Mesenchymal stem cell (in vitro differentiated cells and primary cell): ENCODE measurements around the gene PPP6C.
"Not testable (repeated sequence)": the region's sequence is repeated elsewhere in the genome, so short reads cannot be mapped to it uniquely, and the experiment has no call there.

ENCODE experiments used
- DNase-seq: peaks from one replicate; pipeline ENCODE4 v3.0.0-alpha.2; 2013
- H2AFZ ChIP-seq: one replicate; pipeline ENCODE4 v1.6.1; 2013; ENCODE audit warnings: low read depth, mild to moderate bottlenecking, control low read depth, inconsistent platforms, low read length, moderate library complexity
- H2AK5ac ChIP-seq: 2 replicates; pipeline ENCODE4 v1.6.1; 2013; ENCODE audit warnings: low read length, moderate library complexity, mild to moderate bottlenecking, inconsistent platforms; ENCODE audit not compliant: severe bottlenecking
- H2BK120ac ChIP-seq: one replicate; pipeline ENCODE4 v1.6.1; 2013; ENCODE audit warnings: low read depth, mild to moderate bottlenecking, inconsistent platforms, low read length, moderate library complexity
- H2BK12ac ChIP-seq, 2 experiments: one replicate each; pipeline ENCODE4 v1.6.1; 2013; ENCODE audit warnings: inconsistent platforms in 2 of 2, low read length in 2 of 2, mild to moderate bottlenecking in 2 of 2, moderate library complexity in 2 of 2, control low read depth in 1 of 2
- H2BK15ac ChIP-seq: one replicate; pipeline ENCODE4 v1.6.1; 2013; ENCODE audit warnings: mild to moderate bottlenecking, low read depth, inconsistent platforms; ENCODE audit not compliant: poor library complexity, severe bottlenecking
- H2BK5ac ChIP-seq: 2 replicates; pipeline ENCODE4 v1.6.1; 2013; ENCODE audit warnings: low read depth, mild to moderate bottlenecking, low read length, control low read depth, inconsistent platforms; ENCODE audit not compliant: poor library complexity, severe bottlenecking
- H3K14ac ChIP-seq, 2 experiments: one replicate each; pipeline ENCODE4 v1.6.1; 2013; ENCODE audit warnings: inconsistent platforms in 2 of 2, low read length in 2 of 2, control low read depth in 1 of 2, mild to moderate bottlenecking in 1 of 2, moderate library complexity in 1 of 2
- H3K18ac ChIP-seq, 2 experiments: one replicate each; pipeline ENCODE4 v1.6.1; 2013; ENCODE audit warnings: inconsistent platforms in 2 of 2, low read length in 2 of 2, control low read depth in 1 of 2, low read depth in 1 of 2, mild to moderate bottlenecking in 1 of 2
- H3K23ac ChIP-seq, 2 experiments: one replicate each; pipeline ENCODE4 v1.6.1; 2013; ENCODE audit warnings: inconsistent platforms in 2 of 2, low read length in 2 of 2, mild to moderate bottlenecking in 2 of 2, moderate library complexity in 2 of 2, control low read depth in 1 of 2
- H3K27ac ChIP-seq: 2 replicates; pipeline ENCODE4 v1.5.1; 2013; ENCODE audit warnings: mild to moderate bottlenecking, moderate library complexity, low read length, control low read depth, inconsistent platforms; ENCODE audit not compliant: poor library complexity, severe bottlenecking
- H3K27me3 ChIP-seq, 2 experiments: 2 replicates each; pipeline versions ENCODE4 v1.6.1 to v1.7.0; 2013; ENCODE audit warnings: low read length in 2 of 2, mild to moderate bottlenecking in 2 of 2, moderate library complexity in 2 of 2, control low read depth in 1 of 2, inconsistent platforms in 1 of 2; ENCODE audit not compliant: control insufficient read depth in 1 of 2, insufficient read depth in 1 of 2
- H3K36me3 ChIP-seq, 2 experiments: 2 replicates each; pipeline versions ENCODE4 v1.6.1 to v1.7.0; 2013; ENCODE audit warnings: low read length in 2 of 2, control low read depth in 1 of 2, inconsistent platforms in 1 of 2, low read depth in 1 of 2, mild to moderate bottlenecking in 1 of 2; ENCODE audit not compliant: insufficient read depth in 2 of 2, control insufficient read depth in 1 of 2
- H3K4ac ChIP-seq, 2 experiments: one replicate each; pipeline ENCODE4 v1.6.1; 2013; ENCODE audit warnings: inconsistent platforms in 2 of 2, low read length in 2 of 2, mild to moderate bottlenecking in 2 of 2, moderate library complexity in 2 of 2, control low read depth in 1 of 2, low read depth in 1 of 2
- H3K4me1 ChIP-seq: 2 replicates; pipeline ENCODE4 v1.6.1; 2013; ENCODE audit warnings: low read depth, low read length, control low read depth; ENCODE audit not compliant: control insufficient read depth, insufficient read depth
- H3K4me2 ChIP-seq: 2 replicates; pipeline ENCODE4 v1.6.1; 2013; ENCODE audit warnings: low read length, mild to moderate bottlenecking, inconsistent platforms; ENCODE audit not compliant: poor library complexity, severe bottlenecking
- H3K4me3 ChIP-seq, 2 experiments: 2 replicates each; pipeline versions ENCODE4 v1.5.1 to v1.7.0; 2013; ENCODE audit warnings: low read length in 2 of 2, mild to moderate bottlenecking in 2 of 2, control low read depth in 1 of 2, low read depth in 1 of 2; ENCODE audit not compliant: insufficient read depth in 1 of 2
- H3K79me1 ChIP-seq: replicated peaks from 2 replicates; pipeline ENCODE4 v1.6.1; 2013; ENCODE audit warnings: mild to moderate bottlenecking, control low read depth, low read length, inconsistent platforms; ENCODE audit not compliant: poor library complexity, severe bottlenecking
- H3K9ac ChIP-seq: 2 replicates; pipeline ENCODE4 v1.7.0; 2013; ENCODE audit warnings: mild to moderate bottlenecking, low read length, moderate library complexity
- H3K9me3 ChIP-seq: 2 replicates; pipeline ENCODE4 v1.7.0; 2013; ENCODE audit warnings: mild to moderate bottlenecking, low read length; ENCODE audit not compliant: control insufficient read depth
- H4K8ac ChIP-seq: one replicate; pipeline ENCODE4 v1.6.1; 2013; ENCODE audit warnings: inconsistent platforms, mild to moderate bottlenecking, low read length, moderate library complexity
- H4K91ac ChIP-seq: one replicate; pipeline ENCODE4 v1.6.1; 2013; ENCODE audit warnings: mild to moderate bottlenecking, low read length, inconsistent platforms
- WGBS: methylation state at CpG from one replicate; pipeline ENCODE4 v1.1.7; 2013; ENCODE audit warnings: mixed read lengths; 5-methylcytosine and 5-hydroxymethylcytosine counted together

PPP6C gene

DNA sequence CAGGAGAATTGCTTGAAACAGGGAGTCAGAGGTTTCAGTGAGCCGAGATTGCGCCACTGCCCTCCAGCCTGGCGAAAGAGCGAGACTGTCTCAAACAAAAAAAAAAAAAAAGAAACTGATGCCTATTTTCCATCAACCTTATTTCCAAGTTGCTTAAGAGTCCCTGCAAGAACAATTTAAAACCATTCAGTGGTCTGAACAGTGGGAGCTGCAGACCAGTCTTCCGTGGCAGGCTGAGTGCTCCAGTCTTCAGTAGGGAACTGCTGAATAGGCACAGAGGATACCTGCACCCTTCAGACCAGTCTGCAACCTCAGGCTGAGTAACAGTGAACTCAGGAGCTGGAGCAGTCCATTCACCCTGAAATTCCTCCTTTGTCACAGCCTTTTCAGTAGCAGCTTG, 4.9 kb upstream of the PPP6C start:
- not testable (repeated sequence) for H3K9ac ChIP-seq, H3K18ac ChIP-seq, H3K4me2 ChIP-seq, H4K91ac ChIP-seq, H3K4ac ChIP-seq, H3K27ac ChIP-seq, H3K27me3 ChIP-seq, H3K79me1 ChIP-seq, H3K14ac ChIP-seq, H3K9me3 ChIP-seq, H2BK120ac ChIP-seq, H3K23ac ChIP-seq, H2BK12ac ChIP-seq, H2BK5ac ChIP-seq, H3K4me3 ChIP-seq, H2AK5ac ChIP-seq, H3K4me1 ChIP-seq, H2AFZ ChIP-seq, H3K36me3 ChIP-seq, H4K8ac ChIP-seq, H2BK15ac ChIP-seq
- WGBS: 95% methylated on average over 5 of the region's 5 CpGs
- peak; percentile 25 for DNase-seq

DNA sequence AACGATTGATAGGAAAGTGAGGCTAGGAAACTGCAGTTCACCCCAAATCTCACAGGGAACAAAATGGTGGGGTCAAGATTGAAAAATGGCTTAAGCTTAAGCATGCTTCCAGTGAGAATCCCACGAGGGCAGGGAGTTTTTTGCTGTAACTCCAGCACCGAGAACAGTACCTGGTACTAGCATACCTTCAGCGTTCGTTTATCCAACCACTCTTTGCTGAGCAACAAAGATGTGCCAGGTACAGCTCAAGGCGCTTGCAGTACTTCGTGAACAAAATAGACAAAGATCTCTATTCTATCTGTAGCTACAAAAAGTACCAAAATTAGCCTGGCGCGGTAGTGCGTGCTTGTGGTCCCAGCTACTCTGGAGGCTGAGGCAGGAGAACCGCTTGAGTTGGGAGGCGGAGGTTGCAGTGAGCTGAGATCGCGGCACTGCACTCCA, 778 bp upstream of the PPP6C start:
- no peak overlapping the region for H2BK120ac ChIP-seq
- peak overlapping the region; percentile 29 for H4K8ac ChIP-seq
- no peak for DNase-seq
- H3K14ac ChIP-seq: no peak overlapping the region
- no peaks in the 10 kb centered on the region for H3K36me3 ChIP-seq
- H3K4me1 ChIP-seq: peaks cover 15% of the 10 kb centered on the region
- H4K91ac ChIP-seq: no peak overlapping the region
- peak overlapping the region in 1 of 2 experiments; percentile 79 for H3K4me3 ChIP-seq
- H3K9me3 ChIP-seq: no peaks in the 10 kb centered on the region
- H3K4ac ChIP-seq: no peak overlapping the region
- H3K27me3 ChIP-seq: no peaks in the 10 kb centered on the region
- H2AK5ac ChIP-seq: peak overlapping the region; percentile 74
- H3K79me1 ChIP-seq: no peaks in the 10 kb centered on the region
- WGBS: 71% methylated on average over 14 of the region's 14 CpGs
- H3K9ac ChIP-seq: peak overlapping the region; percentile 91
- H2BK12ac ChIP-seq: no peak overlapping the region
- H2BK5ac ChIP-seq: no peak overlapping the region
- H3K27ac ChIP-seq: peak overlapping the region; percentile 55
- H3K18ac ChIP-seq: no peak overlapping the region
- no peak overlapping the region for H3K23ac ChIP-seq
- peak overlapping the region; percentile 83 for H3K4me2 ChIP-seq
- no peak overlapping the region for H2BK15ac ChIP-seq
- H2AFZ ChIP-seq: no peak overlapping the region

DNA sequence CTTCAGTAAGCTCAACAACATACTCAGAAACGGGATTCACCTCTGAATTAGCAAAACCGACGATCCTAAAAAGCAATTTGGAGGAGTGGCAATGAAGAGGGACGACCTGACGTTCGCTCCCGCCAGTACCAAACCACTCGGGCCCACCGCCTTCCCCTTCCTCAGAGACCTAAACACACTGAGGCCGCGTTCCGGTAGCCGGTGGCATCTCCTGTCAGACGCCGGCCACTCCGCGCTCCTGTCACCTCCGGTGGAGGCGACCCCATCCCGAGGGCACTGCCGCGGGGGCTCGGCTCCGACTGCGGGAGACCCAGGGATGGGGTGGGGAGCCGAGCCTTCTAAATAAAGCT, 617 bp downstream of the PPP6C start:
- no peak overlapping the region for H4K91ac ChIP-seq
- no peaks in the 10 kb centered on the region for H3K79me1 ChIP-seq
- no peak overlapping the region for H2BK120ac ChIP-seq

DNA sequence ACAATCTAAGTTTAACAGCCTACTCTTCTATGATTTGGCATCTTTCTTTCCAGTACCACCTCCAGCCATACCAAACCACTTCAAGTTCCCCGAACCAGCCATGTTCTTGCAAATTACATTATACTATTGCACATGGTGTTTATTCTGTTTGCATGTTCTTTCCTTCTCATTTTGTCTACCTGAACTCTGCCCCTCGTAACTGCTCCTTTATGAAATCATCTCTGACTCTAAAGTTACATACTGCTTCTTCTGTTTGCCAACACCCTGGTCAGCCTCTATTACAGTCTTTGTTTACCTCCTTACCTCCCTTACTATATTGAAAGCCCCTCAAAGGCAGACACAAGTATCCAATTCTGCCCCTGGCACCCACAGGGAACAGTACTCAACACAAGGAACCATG, 6.0 kb downstream of the PPP6C start:
- Histone ChIP-seq H2BK12ac (no peak overlapping the region), H2BK15ac (no peak overlapping the region), H3K9me3 (no peaks in the 10 kb centered on the region), H2BK5ac (no peak overlapping the region), H3K4me1 (peaks cover 13% of the 10 kb centered on the region), H3K36me3 (no peaks in the 10 kb centered on the region), H3K79me1 (no peaks in the 10 kb centered on the region), H4K91ac (no peak overlapping the region), H4K8ac (no peak overlapping the region), H3K4me3 (no peak overlapping the region), H3K4ac (no peak overlapping the region), H3K27me3 (no peaks in the 10 kb centered on the region), H3K14ac (no peak overlapping the region), H2AK5ac (peak overlapping the region; percentile 75), H3K18ac (no peak overlapping the region), H3K9ac (no peak overlapping the region), H2BK120ac (no peak overlapping the region), H2AFZ (no peak overlapping the region), H3K23ac (no peak overlapping the region), H3K4me2 (no peak overlapping the region), H3K27ac (peak overlapping the region; percentile 38)
- WGBS: 99% methylated on average over 2 of the region's 2 CpGs
- no peak for DNase-seq

More for the DNA sequence above, 617 bp downstream of the PPP6C start:
- Histone ChIP-seq H3K14ac (peak overlapping the region in 1 of 2 experiments; percentile 64), H2BK5ac (no peak overlapping the region), H3K9me3 (no peaks in the 10 kb centered on the region), H3K23ac (peak overlapping the region; percentile 20 to 86), H2AK5ac (peak overlapping the region; percentile 42), H2AFZ (no peak overlapping the region), H3K27me3 (no peaks in the 10 kb centered on the region), H4K8ac (peak overlapping the region; percentile 96), H3K4me3 (peak overlapping the region; percentile 79 to 99), H3K4ac (peak overlapping the region in 1 of 2 experiments; percentile 75), H3K18ac (peak overlapping the region; percentile 8 to 82), H3K9ac (peak overlapping the region; percentile 91), H3K4me2 (peak overlapping the region; percentile 89), H2BK15ac (no peak overlapping the region), H2BK12ac (no peak overlapping the region), H3K4me1 (peaks cover 15% of the 10 kb centered on the region), H3K27ac (no peak overlapping the region), H3K36me3 (no peaks in the 10 kb centered on the region)
- DNase-seq: peak; percentile 48
- WGBS: under 1% methylated on average over 26 of the region's 26 CpGs
